Osteoblast (primary cell): ENCODE data around the gene SSU72. TPM values are rescaled to one million over a fixed set of nuclear protein-coding genes. Genes with fewer than 3 reads are reported as not detected.

ENCODE experiments used
- DNase-seq: peaks from one replicate; pipeline ENCODE4 v3.0.0; 2011; ENCODE audit warnings: low spot score, mixed read lengths; ENCODE audit not compliant: insufficient read length; ENCODE audit errors: missing footprints
- H2AFZ ChIP-seq: 2 replicates; pipeline ENCODE4 v1.6.0; 2011; ENCODE audit warnings: mild to moderate bottlenecking, low read length
- H3K27ac ChIP-seq: 2 replicates; pipeline ENCODE4 v1.5.1; 2011; ENCODE audit warnings: mild to moderate bottlenecking, low read depth, low read length, moderate library complexity
- H3K27me3 ChIP-seq: 2 replicates; pipeline ENCODE4 v1.6.0; 2012; ENCODE audit warnings: mild to moderate bottlenecking, control low read depth, inconsistent platforms, low read length, moderate library complexity; ENCODE audit not compliant: insufficient read depth
- H3K36me3 ChIP-seq: 2 replicates; pipeline ENCODE4 v1.5.1; 2011; ENCODE audit warnings: mild to moderate bottlenecking, low read length, control low read depth, moderate library complexity; ENCODE audit not compliant: insufficient read depth
- H3K4me1 ChIP-seq: 2 replicates; pipeline ENCODE4 v1.5.1; 2011; ENCODE audit warnings: mild to moderate bottlenecking, low read length, control low read depth, moderate library complexity; ENCODE audit not compliant: insufficient read depth
- H3K4me2 ChIP-seq: 2 replicates; pipeline ENCODE4 v1.6.0; 2011; ENCODE audit warnings: mild to moderate bottlenecking, low read length; ENCODE audit not compliant: insufficient read depth
- H3K4me3 ChIP-seq: fragments of 200-600 bp; sonication (generic); 3 replicates; pipeline ENCODE4 v1.5.1; 2012; ENCODE audit warnings: mild to moderate bottlenecking, low read length, inconsistent platforms; ENCODE audit not compliant: insufficient read depth
- H3K79me2 ChIP-seq: 2 replicates; pipeline ENCODE4 v1.6.0; 2012; ENCODE audit warnings: mild to moderate bottlenecking, low read length, control low read depth, inconsistent platforms; ENCODE audit not compliant: insufficient read depth
- H3K9me3 ChIP-seq: 2 replicates; pipeline ENCODE4 v1.5.1; 2011; ENCODE audit warnings: low read depth, low read length, control low read depth
- H4K20me1 ChIP-seq: 2 replicates; pipeline ENCODE4 v1.6.0; 2012; ENCODE audit warnings: mild to moderate bottlenecking, low read length, control low read depth; ENCODE audit not compliant: insufficient read depth
- total RNA-seq: library from RNA; depleted of rRNA; stranded (reverse); fragments of >200 nt; gene quantifications from 2 replicates; pipeline ENCODE4 v1.2.3, GENCODE V29; 2012
- TF ChIP-seq, protein P1 (sequence below): IDR thresholded peaks from 2 replicates; pipeline ENCODE4 v1.5.1; 2011; ENCODE audit warnings: mild to moderate bottlenecking, low read depth, low read length, moderate library complexity; ENCODE audit errors: extremely low read depth

The SSU72 gene
- 67.2 and 73.1 TPM in 2 replicates for total RNA-seq

DNA sequence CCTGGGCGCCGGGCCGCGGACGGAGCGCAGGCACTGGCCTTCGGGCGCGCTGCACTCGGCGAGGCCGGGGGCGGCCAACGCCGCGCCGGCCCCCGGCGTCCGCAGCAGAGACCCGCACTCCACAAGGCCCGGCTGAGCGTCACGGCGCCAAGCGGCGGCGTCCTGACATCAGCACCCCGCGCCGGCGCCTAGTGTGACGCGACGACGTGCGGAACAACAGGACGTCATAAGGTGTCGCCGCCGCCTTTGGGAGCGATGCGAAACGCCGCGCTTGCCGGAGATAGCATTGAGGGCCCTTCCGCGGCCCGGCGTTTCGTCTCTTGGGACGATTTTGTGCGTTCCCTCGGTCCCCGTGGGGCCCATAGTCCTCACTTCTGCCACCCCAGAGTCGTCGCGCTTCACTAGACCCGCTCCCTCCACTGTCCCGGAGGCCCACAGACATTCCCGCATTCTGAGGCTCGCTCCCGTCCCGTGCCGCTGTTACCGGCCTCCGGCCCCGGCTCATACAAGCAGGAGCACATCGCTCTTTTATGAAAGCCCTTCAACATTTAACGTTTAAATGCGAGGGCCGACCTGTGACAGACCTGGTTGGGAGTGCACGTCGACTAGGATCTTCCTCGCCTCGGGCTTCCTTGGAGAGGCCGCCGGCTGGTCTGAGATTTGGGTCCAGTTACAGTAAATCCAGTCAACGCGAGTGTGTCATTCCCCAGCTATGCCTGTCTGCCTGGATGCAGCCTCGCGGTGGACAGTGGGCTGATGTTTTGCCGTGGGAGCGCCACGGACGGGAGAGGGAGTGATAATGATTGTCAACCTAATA is at the start of gene SSU72:
Gene SSU72 (minus strand): TSS at position 143 of the 817 bp plus-strand sequence. CDS start 306 bp downstream, outside the sequence.
- TF ChIP-seq, protein P1, sequence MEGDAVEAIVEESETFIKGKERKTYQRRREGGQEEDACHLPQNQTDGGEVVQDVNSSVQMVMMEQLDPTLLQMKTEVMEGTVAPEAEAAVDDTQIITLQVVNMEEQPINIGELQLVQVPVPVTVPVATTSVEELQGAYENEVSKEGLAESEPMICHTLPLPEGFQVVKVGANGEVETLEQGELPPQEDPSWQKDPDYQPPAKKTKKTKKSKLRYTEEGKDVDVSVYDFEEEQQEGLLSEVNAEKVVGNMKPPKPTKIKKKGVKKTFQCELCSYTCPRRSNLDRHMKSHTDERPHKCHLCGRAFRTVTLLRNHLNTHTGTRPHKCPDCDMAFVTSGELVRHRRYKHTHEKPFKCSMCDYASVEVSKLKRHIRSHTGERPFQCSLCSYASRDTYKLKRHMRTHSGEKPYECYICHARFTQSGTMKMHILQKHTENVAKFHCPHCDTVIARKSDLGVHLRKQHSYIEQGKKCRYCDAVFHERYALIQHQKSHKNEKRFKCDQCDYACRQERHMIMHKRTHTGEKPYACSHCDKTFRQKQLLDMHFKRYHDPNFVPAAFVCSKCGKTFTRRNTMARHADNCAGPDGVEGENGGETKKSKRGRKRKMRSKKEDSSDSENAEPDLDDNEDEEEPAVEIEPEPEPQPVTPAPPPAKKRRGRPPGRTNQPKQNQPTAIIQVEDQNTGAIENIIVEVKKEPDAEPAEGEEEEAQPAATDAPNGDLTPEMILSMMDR, result no peak
- Histone ChIP-seq H3K4me1 (peaks cover 16% of the 10 kb centered on the region), H3K4me2 (peak within 1 kb of the TSS; percentile 86), H3K9me3 (no peaks in the 10 kb centered on the region), H4K20me1 (peaks cover 11% of the 10 kb centered on the region), H2AFZ (peak within 1 kb of the TSS; percentile 97), H3K36me3 (peaks cover 14% of the 10 kb centered on the region), H3K27ac (peak within 1 kb of the TSS; percentile 98), H3K27me3 (no peaks in the 10 kb centered on the region), H3K4me3 (peak within 1 kb of the TSS; percentile 96), H3K79me2 (peaks cover 46% of the 10 kb centered on the region)
- DNase-seq, result peak; percentile 99

DNA sequence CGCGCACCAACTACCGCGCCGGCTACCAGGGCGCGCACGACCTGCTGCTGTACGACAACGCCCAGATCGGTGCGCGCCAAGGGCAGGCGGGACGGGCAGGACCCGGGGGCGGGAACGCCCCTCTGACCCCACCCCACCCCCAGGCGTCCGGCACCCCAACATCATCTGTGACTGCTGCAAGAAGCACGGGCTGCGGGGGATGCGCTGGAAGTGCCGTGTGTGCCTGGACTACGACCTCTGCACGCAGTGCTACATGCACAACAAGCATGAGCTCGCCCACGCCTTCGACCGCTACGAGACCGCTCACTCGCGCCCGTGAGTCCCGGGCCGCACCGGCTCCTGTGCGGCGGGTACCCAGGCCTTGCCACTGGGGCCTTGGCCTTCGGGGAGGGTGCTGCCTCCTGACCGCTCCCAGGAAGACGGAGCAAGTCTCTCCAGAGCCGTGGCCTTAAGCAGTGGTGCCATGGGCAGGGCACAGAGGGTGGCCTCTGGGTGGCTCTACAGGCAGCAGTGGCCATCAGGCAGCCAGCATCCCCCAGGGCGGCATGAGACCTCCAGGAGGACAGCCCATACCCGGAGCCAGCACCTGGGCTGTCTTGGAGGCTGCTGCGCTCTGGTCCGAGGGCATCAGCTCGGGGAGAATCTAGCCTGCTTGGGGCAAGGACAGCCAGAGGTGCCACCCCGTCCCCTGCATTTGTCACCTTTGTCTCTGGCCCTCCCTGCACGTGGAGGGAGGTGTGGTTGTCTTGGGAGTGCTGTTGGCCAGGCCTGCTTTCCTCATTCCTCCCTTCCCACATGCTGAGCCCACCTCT is 49.2 kb upstream of the SSU72 start:
- TF ChIP-seq, protein P1, result no peak
- Histone ChIP-seq H2AFZ (no peak overlapping the region), H3K27me3 (no peaks in the 10 kb centered on the region), H3K4me3 (no peak overlapping the region), H3K4me2 (no peak overlapping the region), H3K4me1 (no peaks in the 10 kb centered on the region), H3K9me3 (no peaks in the 10 kb centered on the region), H3K27ac (no peak overlapping the region), H4K20me1 (peaks cover 20% of the 10 kb centered on the region), H3K36me3 (no peaks in the 10 kb centered on the region), H3K79me2 (peaks cover 4% of the 10 kb centered on the region)
- peak; percentile 75 for DNase-seq

DNA sequence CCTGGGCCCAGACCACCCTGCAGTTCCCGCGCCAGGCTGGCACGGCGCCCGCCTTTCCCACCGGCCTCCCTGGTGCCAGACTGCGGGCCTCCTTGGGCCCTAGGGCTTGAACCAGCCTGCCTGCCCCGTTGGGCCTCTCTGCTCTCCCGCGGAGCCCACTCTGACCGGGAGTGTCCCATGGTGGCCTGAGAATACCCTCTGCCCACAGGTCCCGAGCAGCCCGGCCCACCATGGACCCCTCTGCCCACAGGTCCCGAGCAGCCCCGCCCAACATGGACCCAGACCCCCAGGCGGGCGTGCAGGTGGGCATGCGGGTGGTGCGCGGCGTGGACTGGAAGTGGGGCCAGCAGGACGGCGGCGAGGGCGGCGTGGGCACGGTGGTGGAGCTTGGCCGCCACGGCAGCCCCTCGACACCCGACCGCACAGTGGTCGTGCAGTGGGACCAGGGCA is 48.5 kb upstream of the SSU72 start:
- H3K27ac ChIP-seq, result no peak overlapping the region
- H3K9me3 ChIP-seq, result no peaks in the 10 kb centered on the region
- no peak overlapping the region for H2AFZ ChIP-seq
- H3K36me3 ChIP-seq, result no peaks in the 10 kb centered on the region
- H4K20me1 ChIP-seq, result peaks cover 16% of the 10 kb centered on the region
- TF ChIP-seq, protein P1, result no peak
- H3K4me3 ChIP-seq, result no peak overlapping the region
- no peaks in the 10 kb centered on the region for H3K27me3 ChIP-seq
- peak; percentile 50 for DNase-seq
- peaks cover 8% of the 10 kb centered on the region for H3K79me2 ChIP-seq
- H3K4me1 ChIP-seq, result no peaks in the 10 kb centered on the region
- no peak overlapping the region for H3K4me2 ChIP-seq

DNA sequence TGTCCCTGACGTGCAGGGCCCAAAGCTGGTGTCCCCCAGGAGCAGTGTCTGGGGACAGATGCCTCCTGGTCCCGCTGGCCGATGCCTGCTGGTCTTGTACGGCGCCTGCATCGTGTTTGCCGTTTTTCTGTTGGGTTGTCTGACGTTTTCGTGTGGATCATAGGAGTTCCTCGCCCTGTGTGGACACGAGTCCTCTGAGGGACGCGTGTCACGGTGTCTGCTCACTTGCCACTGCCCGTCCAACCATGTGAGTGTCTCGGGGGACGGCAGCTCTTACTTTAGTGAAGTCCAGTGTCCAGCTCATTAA is 48.1 kb upstream of the SSU72 start:
- Histone ChIP-seq H3K4me1 (no peaks in the 10 kb centered on the region), H3K9me3 (no peaks in the 10 kb centered on the region), H2AFZ (no peak overlapping the region), H3K27me3 (no peaks in the 10 kb centered on the region), H4K20me1 (peaks cover 19% of the 10 kb centered on the region), H3K4me3 (no peak overlapping the region), H3K27ac (no peak overlapping the region), H3K79me2 (peaks cover 13% of the 10 kb centered on the region), H3K4me2 (no peak overlapping the region), H3K36me3 (no peaks in the 10 kb centered on the region)
- TF ChIP-seq, protein P1, result no peak
- no peak for DNase-seq
